Activated naive CD4-positive, alpha-beta T cell treated with Interleukin-2 at 50 U/mL for 16 hours (primary cell): ENCODE results near the gene C14orf119.

Source experiments
- DNase-seq: peaks from one replicate; pipeline ENCODE4 v3.0.0-alpha.2; 2020

C14orf119 gene, protein sequence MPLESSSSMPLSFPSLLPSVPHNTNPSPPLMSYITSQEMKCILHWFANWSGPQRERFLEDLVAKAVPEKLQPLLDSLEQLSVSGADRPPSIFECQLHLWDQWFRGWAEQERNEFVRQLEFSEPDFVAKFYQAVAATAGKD

DNA sequence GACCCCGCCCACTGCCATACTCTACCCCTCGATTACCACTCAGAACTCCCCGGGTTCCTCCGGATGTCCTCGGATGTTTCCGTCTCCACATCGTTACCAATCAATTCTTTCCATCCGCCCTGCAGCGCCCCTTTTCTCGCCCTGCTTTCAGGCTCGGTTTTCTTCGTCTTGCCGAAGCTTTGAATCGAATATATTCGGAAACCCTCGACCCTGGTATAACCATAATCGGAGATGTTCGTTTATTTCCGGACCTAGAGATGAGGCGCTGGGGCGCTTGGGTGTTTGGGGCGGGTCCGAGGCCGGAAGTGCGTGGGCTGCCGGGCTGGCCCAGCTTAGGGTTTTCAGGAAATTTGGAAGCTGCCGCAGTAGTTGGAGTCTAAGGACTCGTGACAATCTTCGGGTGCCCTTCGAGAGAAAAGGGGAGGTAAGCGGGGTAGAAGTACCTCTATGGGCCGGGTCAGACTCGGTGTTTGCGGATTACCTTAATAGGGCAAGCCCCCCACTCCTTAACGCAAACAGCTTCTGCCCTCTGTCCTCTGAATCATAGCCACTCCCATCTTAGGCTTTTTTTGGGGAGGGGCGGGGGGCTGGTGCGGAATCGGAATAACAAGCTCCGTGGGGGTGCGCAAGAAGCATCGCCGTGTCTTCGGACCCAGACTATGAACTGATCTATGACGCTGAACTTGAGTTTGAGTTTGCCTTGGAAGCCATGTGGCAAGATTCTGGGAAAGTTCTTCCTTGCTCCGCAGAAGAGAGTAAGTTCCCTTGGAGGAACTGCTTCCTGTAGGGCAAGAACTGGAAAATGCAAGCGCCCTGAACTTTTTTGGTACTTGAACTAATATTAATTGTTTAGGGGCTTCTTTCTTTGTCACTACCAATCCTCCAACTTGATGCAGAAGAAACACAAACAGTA lies at the start of gene C14orf119:
Gene C14orf119, plus strand, starts transcription at position 310 of the 913 bp plus-strand sequence. CDS start 2,154 bp downstream, outside the sequence.
- peak; percentile 99 for DNase-seq

DNA sequence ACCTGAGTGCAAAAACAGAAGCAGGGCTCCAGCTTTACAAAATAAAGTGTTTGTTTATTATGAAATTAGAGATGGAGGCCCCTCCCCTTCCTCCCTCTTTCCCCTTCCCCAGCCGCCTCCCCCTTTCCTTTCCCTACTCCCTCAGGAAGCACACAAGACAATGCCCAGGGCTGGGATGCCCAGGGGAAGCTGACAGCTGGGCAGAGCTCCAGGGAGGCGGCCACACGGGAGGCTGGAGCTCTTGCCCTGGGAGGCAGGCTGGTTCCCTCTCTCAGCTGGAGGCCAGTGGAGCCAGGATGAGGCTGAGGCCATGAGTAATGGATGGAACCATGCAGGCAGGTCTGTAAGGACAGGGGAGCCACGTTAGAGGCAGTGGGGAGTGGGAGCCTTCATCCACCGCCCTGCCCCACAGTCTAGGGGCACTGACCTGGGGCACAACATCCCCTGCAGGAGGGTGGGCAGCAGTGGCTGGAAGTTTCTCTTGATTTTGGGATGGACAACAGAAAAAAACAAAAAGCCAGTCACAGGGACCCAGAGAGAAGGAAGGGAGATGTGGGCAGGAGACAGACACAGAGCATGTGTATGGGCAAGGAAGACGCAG lies 48.2 kb upstream of the C14orf119 start:
- DNase-seq, result no peak

DNA sequence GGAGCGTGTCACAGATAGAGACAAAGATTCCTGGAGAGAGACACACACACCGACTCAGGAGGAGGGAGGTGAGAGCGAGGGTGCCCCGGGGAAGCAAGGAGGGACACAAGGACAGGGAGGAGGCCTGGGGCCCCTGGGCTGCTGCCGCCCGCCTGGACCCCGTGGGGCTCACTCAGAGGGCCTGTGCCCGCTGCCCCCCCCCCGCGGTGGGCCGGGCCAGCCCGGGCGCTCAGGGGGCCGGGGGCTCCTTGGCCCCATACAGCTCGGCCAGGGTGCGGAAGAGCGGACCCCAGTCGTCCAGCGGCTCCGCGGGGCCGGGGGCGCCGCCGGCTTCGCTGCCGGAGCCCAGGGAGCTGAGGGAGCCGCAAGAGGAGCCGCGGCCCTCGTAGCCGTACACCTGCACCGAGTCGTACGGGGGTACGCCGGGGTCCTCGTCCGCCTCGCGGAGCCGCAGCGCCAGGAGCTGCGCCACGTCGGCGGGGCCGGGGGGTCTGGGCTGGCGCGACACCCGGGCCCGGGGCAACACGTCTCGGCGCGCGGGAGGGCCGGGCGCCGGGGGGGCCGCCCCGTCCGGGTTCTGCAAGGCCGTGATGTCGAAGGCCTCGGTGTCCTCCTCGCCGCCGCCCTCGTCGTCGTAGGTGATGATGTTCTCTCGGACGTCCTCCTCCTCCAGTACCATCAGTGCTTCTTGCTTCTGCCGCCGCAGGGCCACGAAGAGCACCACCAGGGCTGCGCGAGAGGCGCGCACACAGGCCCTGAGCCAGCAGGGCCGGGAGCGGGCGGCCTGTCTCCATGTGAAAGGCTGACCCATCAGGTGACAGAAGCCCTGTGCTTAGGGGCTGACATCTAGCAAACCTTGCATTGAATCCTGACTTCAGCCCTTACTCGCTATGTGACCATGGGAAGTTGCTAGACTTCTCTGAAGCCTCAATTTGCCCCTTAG lies 47.3 kb upstream of the C14orf119 start:
- no peak for DNase-seq

DNA sequence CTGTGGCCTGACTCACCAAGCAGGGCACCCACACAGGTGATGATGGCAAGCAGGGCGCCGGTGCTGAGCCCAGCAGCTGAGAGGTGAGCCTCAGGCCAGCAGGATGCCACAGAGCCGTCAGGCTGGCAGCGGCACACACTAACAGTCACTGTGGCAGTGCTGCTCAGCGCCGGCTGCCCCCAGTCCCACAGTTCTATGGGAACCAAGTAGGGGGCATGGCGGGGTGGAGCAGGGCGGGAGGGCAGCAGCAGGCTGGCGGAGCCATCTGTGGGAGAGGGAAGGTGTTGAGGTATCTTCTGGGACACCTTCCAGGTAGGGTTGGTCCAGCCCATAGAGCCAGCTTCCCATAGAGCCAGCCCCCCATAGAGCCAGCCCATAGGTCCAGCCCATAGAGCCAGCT lies 46.3 kb upstream of the C14orf119 start:
- no peak for DNase-seq

DNA sequence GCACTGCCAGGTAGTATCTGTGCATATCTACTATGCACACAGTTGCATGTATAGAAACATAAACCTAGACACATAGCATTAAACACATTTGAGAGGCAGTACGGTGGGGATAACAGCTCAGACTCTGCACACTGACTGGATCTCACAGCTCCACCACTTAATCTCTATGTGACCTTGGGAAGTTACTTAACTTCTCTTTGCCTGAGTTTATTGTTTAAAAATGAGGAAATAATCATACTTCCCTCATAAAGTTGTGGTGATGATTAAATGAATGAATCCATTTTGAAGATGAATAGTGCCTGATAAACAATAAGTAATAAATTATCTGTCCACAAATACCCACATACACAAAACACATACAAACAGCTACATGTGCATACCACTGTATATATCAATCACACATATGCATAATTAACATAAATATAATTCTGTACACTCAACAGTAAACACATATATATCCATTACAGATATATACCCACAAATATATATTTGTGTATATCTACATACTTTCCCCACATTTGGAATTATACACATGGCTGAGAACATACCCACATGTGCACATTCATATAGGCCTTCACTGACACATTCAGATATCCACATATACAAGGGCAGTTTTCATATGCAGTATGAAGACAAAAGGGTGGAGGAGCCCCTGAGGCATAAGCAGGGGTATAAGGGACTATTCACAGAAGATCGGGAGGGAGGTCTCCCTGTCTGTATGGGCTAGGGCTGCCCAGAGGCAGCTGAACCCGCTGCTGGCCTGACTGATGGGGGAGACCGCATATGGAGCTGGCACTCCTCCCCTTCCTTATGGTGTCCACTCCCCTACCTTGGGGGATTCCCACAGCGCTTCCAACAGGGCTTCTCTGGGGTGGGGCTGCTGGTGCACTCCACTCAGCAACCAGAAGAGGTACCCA lies 43.9 kb upstream of the C14orf119 start:
- no peak for DNase-seq

DNA sequence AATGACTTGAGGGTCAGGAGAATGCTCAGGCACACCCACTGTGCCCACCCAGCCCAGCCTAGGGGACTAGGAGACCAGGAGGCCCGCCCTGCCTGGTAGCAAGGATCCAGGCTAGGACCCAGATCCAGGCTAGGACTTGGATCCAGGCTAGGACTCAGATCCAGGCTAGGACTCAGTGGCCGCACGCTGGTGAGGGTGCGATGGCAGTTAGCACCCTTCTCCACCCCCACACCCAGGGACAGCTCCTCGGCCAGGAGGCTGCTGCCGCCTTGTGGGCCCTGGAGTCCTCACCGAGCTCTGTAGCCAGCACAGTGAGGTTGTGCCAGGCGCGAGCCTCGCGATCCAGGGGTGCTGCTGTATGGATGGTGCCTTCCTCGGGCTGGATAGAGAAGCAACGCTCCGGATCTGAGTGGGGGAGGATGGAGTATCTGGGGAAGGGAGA lies 43.1 kb upstream of the C14orf119 start:
- DNase-seq, result no peak

DNA sequence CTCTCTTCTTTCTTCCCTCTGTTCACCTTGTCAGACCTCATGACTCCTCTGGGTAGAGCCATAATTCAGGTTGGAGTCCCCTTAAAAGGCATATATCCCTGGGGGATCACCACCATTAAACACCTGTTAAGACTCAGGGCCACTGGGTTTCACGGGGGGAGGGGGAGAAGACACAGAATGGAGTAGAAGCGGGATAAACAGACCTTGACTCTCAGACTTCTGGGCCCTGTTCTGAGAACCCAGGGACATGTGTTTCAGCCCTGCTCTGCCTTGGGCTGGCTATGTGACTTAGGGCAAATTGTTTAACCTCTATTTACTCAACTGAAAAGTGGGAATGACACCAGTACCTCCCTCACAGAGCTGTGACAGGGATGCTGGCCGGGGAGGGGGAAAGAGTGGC lies 42.6 kb upstream of the C14orf119 start:
- no peak for DNase-seq

DNA sequence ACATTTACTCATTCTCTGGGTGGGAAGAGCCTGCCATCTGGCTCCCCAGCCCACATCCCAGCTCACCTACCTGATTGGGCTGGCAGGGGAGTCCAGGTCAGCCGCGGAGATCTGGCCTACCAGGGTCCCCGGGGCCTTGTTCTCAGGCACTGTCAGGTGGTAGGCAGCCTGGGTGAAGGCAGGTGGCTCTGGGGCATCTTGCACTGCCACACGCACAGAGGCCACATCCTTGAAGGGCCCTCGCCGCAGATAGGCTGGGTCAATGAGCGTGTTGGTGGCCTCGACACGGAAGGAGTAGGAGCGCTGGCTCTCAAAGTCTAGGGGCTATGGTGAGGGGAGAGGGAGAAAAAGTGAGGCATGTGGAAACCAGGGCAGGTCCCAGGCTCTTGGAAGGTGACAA lies 41.9 kb upstream of the C14orf119 start:
- no peak for DNase-seq

DNA sequence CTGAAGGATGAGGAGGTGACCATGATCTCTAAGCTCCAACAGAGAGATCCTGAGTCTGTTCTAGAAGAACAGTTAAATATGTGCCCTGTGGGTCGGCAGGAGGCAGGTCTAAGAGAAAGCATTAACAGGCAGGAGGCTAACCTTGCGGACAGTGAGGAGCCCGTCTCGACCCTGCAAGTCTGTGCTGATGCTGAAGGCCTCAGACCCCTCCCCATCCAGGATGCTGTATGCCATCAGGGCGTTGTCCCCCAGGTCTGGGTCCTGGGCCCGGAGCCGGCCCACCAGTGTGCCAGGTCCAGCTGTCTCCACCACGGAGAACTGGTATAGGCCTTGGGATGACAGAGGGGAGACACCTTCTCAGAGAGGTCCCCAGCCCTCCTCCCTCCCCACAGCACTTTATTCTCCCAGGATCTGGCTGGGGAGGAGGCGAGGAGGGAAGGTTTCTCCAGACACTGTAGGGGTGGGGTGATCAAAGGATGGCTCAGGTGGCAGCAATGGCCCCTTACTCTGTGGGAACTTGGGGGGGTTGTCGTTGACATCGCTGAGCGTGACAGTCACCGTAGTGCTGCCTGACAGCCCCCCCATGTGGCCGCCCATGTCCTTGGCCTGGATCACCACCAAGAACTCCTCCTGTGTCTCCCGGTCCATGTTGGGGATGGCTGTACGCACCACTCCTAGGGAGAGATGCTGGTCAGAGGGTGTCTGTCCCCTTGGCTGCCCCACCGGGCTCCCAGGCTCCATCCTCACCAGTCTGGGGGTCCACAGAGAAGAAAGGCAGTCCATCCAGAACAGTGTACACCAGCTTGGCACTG lies 41.1 kb upstream of the C14orf119 start:
- peak; percentile 22 for DNase-seq

DNA sequence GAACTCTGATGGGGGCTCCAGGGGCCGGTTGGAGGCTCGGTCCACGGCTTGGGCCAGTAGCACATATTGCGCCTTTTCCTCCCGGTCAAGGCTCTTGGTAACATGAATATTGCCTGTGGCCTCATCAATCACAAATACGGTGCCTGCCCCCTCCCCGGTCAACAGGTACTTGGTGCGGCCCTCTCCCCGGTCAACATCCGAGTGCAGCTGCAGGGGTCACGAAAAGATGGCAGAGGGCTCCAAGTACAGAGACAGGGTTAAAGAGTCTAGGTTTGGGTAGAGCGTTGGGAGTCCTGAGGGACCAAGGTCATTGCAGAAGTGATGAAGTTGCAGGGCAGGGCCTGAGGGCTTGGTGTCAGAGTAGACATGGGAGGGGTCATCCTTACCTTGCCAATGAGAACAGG lies 40.2 kb upstream of the C14orf119 start:
- DNase-seq, result no peak

DNA sequence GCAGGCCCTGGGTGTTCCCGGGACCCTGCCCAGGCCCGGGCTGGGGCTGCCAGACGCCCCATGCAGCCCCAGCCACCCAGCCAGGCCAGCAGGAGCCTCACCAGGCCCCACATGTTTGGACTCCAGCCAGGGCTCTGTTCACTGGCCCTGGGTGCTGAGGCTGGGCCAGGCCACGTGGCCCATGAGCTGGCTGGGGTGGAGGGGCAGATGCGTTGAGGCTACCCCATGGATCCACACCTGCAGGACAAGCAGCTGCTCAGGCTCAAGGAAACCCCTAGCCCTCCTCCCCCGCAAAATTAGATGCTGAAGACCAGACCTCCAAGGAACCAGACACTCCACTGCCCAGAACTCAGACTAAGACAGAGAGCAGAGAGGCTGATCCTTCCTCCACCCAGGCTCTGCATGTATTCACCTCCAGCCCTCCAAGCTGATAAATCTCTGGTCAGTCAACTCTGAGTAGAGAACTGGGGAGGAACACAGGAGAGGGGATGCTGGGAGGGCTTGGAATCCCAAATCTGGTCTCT lies 39.6 kb upstream of the C14orf119 start:
- no peak for DNase-seq

DNA sequence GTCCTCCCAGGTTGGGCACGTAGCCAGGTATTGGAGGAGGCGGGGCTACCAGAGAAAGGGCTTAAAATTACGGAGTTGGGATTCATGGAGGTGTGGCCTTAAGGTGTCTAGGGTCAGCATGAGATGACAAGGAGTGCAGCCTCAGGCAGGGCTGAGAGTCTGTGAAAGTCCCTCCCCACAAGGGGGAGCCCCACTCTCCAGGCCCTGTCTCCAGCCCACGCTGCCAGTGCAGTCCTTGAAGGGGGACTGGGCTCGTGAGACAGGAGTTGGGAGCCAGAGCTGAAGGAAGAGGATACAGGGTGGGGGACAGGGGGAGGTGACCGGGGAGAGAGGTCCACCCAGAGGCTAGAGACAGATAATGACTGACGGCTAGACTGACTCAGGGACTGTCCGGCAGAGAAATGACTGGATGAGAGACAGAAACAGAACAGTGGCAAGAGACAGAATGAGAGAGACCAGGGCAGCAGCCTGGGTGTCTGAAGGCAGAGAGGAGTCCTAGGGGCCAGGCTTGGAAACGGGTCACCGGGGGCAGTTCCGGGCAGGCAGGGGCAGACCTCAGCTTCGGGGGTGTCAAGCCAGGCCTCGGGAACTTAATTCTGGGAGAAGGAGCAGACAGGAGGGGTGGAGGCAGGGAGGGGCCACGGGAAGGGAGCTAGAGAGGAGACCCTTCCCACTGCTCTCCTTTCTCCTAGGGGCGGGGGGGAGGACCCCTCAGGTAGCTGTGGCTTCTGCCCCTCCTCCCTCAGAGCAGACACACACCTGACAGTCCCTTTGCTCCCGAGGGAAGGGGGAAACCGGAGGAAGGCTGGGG lies 39.0 kb upstream of the C14orf119 start:
- peak; percentile 75 for DNase-seq

DNA sequence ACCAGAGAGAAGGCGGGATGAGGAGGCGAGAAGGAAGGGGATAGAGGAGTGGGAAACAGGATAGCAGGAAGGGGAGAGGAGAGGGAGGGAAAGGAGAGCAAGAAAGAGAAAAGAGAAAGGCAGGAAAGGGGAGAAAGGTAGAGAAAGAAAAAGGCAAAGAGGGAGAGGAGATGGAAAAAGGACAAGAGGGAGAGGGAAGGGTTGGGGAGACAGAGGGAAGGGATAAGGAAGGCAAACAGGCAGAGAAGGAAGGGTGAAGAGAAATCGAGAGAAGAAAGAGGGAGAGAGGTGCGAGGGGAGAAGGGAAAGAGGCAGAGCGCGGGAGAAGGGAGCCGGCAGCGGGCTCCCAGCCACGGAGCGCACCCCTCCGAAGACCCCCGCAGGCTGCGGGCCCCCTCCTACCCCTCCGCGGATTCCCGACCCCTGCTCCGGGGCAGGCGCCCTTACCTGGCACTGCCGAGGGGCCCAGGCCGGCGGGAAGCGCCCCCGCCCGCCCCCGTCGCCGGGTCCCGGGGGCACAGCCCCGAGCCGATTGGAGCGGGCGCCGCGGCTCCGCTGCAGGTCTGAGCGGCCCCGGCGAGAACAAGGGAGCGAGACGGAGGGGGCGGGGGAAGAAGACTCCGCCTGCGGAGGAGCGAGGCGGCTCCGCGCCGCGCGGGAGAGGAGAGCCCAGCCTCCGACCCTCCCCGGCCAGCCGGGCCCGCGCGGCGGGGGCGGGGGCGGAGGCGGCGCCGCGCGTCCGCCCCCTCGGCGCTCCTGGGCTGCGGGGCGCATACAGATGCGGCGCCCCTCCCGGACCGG lies 38.1 kb upstream of the C14orf119 start, which contains the start of gene CDH24:
Gene CDH24, minus strand, starts transcription at position 565 of the 801 bp plus-strand sequence. CDS start 1,787 bp downstream, outside the sequence.
- DNase-seq, result peak; percentile 75

DNA sequence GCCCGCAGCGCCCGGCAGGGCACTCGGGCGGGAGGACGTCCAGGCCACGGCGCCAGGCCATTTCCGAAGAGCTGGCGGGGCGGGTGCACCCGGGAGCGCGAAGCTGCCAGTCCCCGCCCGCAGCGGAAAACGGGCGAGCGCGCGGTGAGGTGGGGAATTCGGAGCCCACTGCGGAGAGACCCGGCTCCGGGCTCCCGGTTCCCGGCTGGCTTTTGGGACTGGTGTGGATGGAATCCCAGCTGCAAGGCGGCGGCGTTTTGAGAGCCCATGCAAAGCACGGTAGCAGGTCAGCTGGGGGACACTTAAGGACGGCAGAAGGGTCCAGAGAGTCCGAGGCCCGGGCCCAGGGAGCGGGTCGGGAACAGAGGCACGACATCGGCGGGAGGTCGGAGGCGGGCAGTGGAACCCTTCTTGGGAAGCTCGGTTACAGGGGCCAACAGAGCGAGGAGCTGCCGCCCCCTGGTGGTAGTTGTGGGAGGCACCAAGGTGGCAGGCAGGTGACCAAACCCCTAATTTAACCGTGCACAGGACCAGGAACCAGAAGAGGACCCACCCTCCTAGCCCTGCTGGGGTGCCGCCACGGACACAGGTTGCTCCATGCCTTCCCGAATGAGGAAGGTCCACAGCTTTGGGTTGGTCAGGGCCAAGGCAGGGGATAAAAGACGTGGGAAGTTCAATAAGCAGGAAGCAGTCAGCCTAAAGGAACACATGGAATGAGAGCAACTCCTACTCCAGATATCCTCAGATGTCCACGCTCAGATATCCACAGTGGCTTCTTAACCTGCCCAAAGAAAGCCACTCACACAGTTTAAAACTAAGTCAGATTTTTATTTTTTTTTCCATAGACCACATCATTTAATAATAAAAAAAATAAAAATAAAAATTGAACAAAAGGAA lies 37.3 kb upstream of the C14orf119 start:
- peak; percentile 87 for DNase-seq

DNA sequence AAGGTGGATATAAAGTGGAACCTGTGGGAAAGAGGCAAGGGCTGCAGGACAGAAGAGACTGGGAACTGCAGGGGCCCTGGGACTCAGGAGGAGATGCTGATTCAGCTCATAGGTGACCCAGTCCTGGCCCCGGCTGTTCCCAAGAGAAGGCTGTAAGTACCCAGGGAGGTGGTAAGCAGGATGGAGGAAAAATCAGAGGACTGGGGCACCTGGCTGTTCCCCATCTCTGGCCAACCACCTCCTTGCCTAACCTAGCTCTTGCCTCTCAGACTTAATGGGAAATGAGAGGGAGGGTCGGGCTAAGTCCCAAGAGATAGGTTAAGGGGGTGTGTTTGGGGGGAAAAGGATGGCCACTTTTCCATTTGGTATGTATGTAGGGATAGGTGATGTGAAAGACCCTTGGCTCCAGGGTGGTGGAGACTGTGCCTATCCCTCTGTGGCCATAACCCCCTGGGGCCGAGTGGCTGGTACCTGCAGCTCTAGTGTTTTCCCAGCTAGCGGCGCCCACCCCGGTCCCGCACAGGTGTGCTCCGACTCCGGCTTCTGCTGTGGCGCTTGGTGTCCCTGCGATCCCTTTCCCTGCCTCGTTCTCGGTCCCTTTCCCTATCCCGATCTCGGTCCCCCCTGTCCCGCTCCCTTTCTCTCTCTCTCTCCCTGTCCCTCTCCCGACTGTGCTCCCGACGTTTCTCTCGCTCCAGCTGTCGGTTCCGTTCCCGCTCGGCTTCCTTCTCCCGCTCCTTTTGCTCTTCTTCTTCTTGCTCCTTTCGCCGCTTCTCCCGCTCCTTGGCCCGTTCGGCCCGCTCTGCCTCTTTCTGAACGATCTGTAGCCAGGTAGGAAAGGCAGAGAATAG lies 36.4 kb upstream of the C14orf119 start:
- DNase-seq, result no peak

DNA sequence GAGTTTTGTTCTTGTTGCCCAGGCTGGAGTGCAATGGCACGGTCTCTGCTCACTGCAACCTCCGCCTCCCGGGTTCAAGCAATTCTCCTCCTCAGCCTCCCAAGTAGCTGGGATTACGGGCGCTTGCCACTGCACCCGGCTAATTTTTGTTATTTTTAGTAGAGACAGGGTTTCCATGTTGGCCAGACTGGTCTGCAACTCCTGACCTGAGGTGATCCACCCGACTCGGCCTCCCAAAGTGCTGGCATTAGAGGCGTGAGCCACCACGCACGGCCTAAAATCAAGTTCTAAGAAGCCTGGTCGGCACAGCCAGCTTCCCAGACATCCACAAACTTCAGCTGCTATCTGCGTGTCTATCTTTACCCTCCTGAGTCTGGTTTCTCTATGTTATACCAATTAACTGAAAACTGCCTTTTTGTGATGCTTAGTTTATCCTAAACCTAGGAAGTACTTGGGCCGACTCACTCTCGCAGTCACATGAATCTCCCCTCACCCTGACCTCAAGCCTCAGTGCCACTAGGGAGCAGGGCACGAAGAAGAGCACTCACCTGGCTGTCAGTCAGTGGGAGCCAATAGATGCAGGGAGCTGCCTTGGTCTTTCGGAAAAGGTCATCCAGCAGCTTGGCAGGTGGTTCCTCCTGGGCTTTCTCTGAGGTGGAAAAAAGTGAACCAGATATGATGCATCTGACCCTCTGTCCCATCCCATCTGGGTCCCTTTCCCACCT lies 34.6 kb upstream of the C14orf119 start:
- no peak for DNase-seq
